Activated T-helper 9 cell treated with anti-CD3 and anti-CD28 coated beads, Interleukin-2, amount 50 U/mL, for 16 hours (primary cell): ENCODE data around the gene TTC21A.
"Not testable (repeated sequence)": the region's sequence is repeated elsewhere in the genome, so short reads cannot be mapped to it uniquely, and the experiment has no call there.

ENCODE experiments used
- DNase-seq: peaks from one replicate; pipeline ENCODE4 v3.0.0-alpha.2; 2020; ENCODE audit warnings: low read depth

The TTC21A gene

GRCh38 chr3:39107388-39108199, at the start of gene TTC21A, which contains the start of gene GORASP1:
Gene TTC21A (plus strand): TSS chr3:39107680. CDS start chr3:39107838, 158 bp downstream.
Gene GORASP1 (minus strand): TSS chr3:39107627. CDS start chr3:39107541, 86 bp downstream.
- DNase-seq, result peak; percentile 60

- DNase-seq, result not testable (repeated sequence)
Observed at GRCh38 chr3:39061228-39061627, 46.3 kb upstream of the TTC21A start.

- DNase-seq, result no peak
Observed at GRCh38 chr3:39062180-39062579, 45.3 kb upstream of the TTC21A start.

- no peak for DNase-seq
Observed at GRCh38 chr3:39063143-39063542, 44.3 kb upstream of the TTC21A start.

- DNase-seq, result no peak
Observed at GRCh38 chr3:39064646-39065045, 42.8 kb upstream of the TTC21A start.

GRCh38 chr3:39065197-39065596, 42.3 kb upstream of the TTC21A start:
- DNase-seq, result no peak

- no peak for DNase-seq
Observed at GRCh38 chr3:39067286-39067685, 40.2 kb upstream of the TTC21A start.

GRCh38 chr3:39068556-39068955, 38.9 kb upstream of the TTC21A start:
- no peak for DNase-seq

- no peak for DNase-seq
Observed at GRCh38 chr3:39075910-39076309, 31.6 kb upstream of the TTC21A start.

- no peak for DNase-seq
Observed at GRCh38 chr3:39079530-39079929, 27.9 kb upstream of the TTC21A start.

- no peak for DNase-seq
Observed at GRCh38 chr3:39080026-39080425, 27.5 kb upstream of the TTC21A start.

GRCh38 chr3:39082666-39083313, 24.7 kb upstream of the TTC21A start:
- no peak for DNase-seq

- no peak for DNase-seq
Observed at GRCh38 chr3:39086144-39086543, 21.3 kb upstream of the TTC21A start.

- no peak for DNase-seq
Observed at GRCh38 chr3:39088456-39088855, 19.0 kb upstream of the TTC21A start.

GRCh38 chr3:39088889-39089288, 18.6 kb upstream of the TTC21A start:
- no peak for DNase-seq

GRCh38 chr3:39090922-39091321, 16.6 kb upstream of the TTC21A start:
- no peak for DNase-seq

- DNase-seq, result no peak
Observed at GRCh38 chr3:39094851-39095677, 12.4 kb upstream of the TTC21A start.

GRCh38 chr3:39095778-39096177, 11.7 kb upstream of the TTC21A start:
- no peak for DNase-seq

- DNase-seq, result no peak
Observed at GRCh38 chr3:39096775-39097174, 10.7 kb upstream of the TTC21A start.

- no peak for DNase-seq
Observed at GRCh38 chr3:39097716-39098472, 9.6 kb upstream of the TTC21A start.

GRCh38 chr3:39098473-39099000, 8.9 kb upstream of the TTC21A start:
- DNase-seq, result no peak

- DNase-seq, result no peak
Observed at GRCh38 chr3:39099242-39099641, 8.2 kb upstream of the TTC21A start.
